Gastroesophageal sphincter (tissue), 4 donors: Measurements from ENCODE around the gene CDCA7. TPM values are rescaled to one million over a fixed set of nuclear protein-coding genes. Genes with fewer than 3 reads are reported as not detected.

ENCODE experiments used
- ATAC-seq: fragments of 150-250 bp; one replicate; pipeline ENCODE4 v1.9.1; 2016; ENCODE audit warnings: mild to moderate bottlenecking, moderate library complexity
- H3K27ac ChIP-seq, 4 donors: fragments of 200-600 bp; sonication (generic) in 3 of 4; 1 replicate in 3 of 4; 2 replicates in 1 of 4; pipeline ENCODE4 v1.5.1; 2016 to 2019
- H3K27me3 ChIP-seq: fragments of 200-600 bp; sonication (generic); one replicate; pipeline ENCODE4 v1.5.1; 2019
- H3K36me3 ChIP-seq, 2 donors: fragments of 200-600 bp; sonication (generic); one replicate each; pipeline ENCODE4 v1.5.1; 2019; ENCODE audit warnings: control low read depth in 1 of 2
- H3K4me1 ChIP-seq, 3 donors: fragments of 200-600 bp; sonication (generic); 1 replicate in 2 of 3; 2 replicates in 1 of 3; pipeline ENCODE4 v1.5.1; 2016 to 2019; ENCODE audit warnings: control low read depth in 2 of 3
- H3K4me3 ChIP-seq, 2 donors: fragments of 200-600 bp; sonication (generic); one replicate each; pipeline ENCODE4 v1.5.1; 2019; ENCODE audit warnings: mild to moderate bottlenecking in 1 of 2, moderate library complexity in 1 of 2
- H3K9me3 ChIP-seq, 3 donors: fragments of 200-600 bp; sonication (generic); one replicate each; pipeline ENCODE4 v1.5.1; 2017 to 2019; ENCODE audit warnings: control low read depth in 2 of 3
- CTCF ChIP-seq, 4 experiments: fragments of 200-600 bp in 2 of 4; fragments of 450-650 bp in 2 of 4; sonication (generic) in 1 of 4; IDR thresholded peaks; one replicate each; pipeline ENCODE4 v1.5.1; 2017 to 2019; ENCODE audit warnings: antibody characterized with exemption in 4 of 4, mild to moderate bottlenecking in 2 of 4, moderate library complexity in 2 of 4
- EP300 ChIP-seq: sonication (generic); formaldehyde crosslinking; IDR thresholded peaks from one replicate; pipeline ENCODE4 v1.6.1; 2017; ENCODE audit warnings: antibody characterized with exemption, mild to moderate bottlenecking
- POLR2A ChIP-seq, 2 donors: fragments of 450-650 bp; IDR thresholded peaks; one replicate each; pipeline ENCODE4 v1.6.1; 2017; ENCODE audit warnings: antibody characterized with exemption in 2 of 2, mild to moderate bottlenecking in 2 of 2, moderate library complexity in 1 of 2
- POLR2AphosphoS5 ChIP-seq: sonication (generic); formaldehyde crosslinking; IDR thresholded peaks from one replicate; pipeline ENCODE4 v1.6.1; 2017; ENCODE audit warnings: antibody characterized with exemption
- WGBS, 2 donors: methylation state at CpG; one replicate each; pipeline ENCODE4 v1.1.5; 2018; ENCODE audit warnings: low coverage in 1 of 2; 5-methylcytosine and 5-hydroxymethylcytosine counted together
- total RNA-seq, 4 donors: library from RNA; depleted of rRNA; stranded (reverse); fragments of >200 nt; gene quantifications; one replicate each; pipeline ENCODE4 v1.1.0, GENCODE V29; 2016

The CDCA7 gene
- total RNA-seq, 4 donors from 2014 or later: 1.5 to 5.2 (median 4.0) TPM

- no peaks in the 10 kb centered on the region for H3K4me1 ChIP-seq
- H3K27ac ChIP-seq: no peak overlapping the region
- H3K36me3 ChIP-seq: no peaks in the 10 kb centered on the region
- no peak for ATAC-seq
- TF ChIP-seq POLR2AphosphoS5: no peak
- no peak for TF ChIP-seq POLR2A (IDR thresholded peaks at IDR 0.05)
- no peak for TF ChIP-seq CTCF (IDR thresholded peaks at IDR 0.05)
- TF ChIP-seq EP300: no peak
- 73 to 86% methylated on average over 4 of the region's 4 CpGs for WGBS, 2 donors
- no peak overlapping the region for H3K4me3 ChIP-seq
- no peaks in the 10 kb centered on the region for H3K9me3 ChIP-seq
- peaks cover 27% of the 10 kb centered on the region for H3K27me3 ChIP-seq
Measured at GRCh38 chr2:173417341-173417740, 62.7 kb downstream of the CDCA7 start.

- Histone ChIP-seq H3K4me1 (no peaks in the 10 kb centered on the region), H3K27ac (no peak overlapping the region), H3K36me3 (no peaks in the 10 kb centered on the region), H3K4me3 (no peak overlapping the region), H3K27me3 (peaks cover 30% of the 10 kb centered on the region), H3K9me3 (no peaks in the 10 kb centered on the region)
- TF ChIP-seq POLR2A (IDR thresholded peaks at IDR 0.05) (no peak), POLR2AphosphoS5 (no peak), EP300 (no peak), CTCF (IDR thresholded peaks at IDR 0.05) (no peak)
- ATAC-seq: no peak
Measured at GRCh38 chr2:173417802-173418201, 63.1 kb downstream of the CDCA7 start.
